Naive thymus-derived CD4-positive, alpha-beta T cell (primary cell): ENCODE measurements around the gene MADD. TPM values are rescaled to one million over a fixed set of nuclear protein-coding genes. Genes with fewer than 3 reads are reported as not detected.

ENCODE experiments used
- ATAC-seq: fragments of 150-1000 bp; cut with Tn5 transposase; 2 replicates; pipeline ENCODE4 v1.10.0; 2021; ENCODE audit warnings: mild to moderate bottlenecking, moderate library complexity
- CTCF ChIA-PET: fragments of 350-600 bp; sonication (Branson Sonifier 250); formaldehyde crosslinking; loops from one replicate; lab custom pipeline; 2021; ENCODE audit warnings: antibody characterized with exemption; lab: Charles Lee
- POLR2A ChIA-PET: fragments of 350-600 bp; sonication (Branson Sonifier 250); formaldehyde crosslinking; loops from one replicate; lab custom pipeline; 2021; ENCODE audit warnings: antibody characterized with exemption, inconsistent platforms; lab: Charles Lee
- DNase-seq, 9 donors: peaks; one replicate each; pipeline versions ENCODE4 v3.0.0 to v3.0.0-alpha.2; 2020 to 2022; ENCODE audit warnings: mixed read lengths in 1 of 9
- H3K27ac ChIP-seq: one replicate; pipeline ENCODE4 v1.7.0; 2013; ENCODE audit warnings: mild to moderate bottlenecking, low read depth, low read length, moderate library complexity
- H3K27me3 ChIP-seq, 2 donors: one replicate each; pipeline ENCODE4 v1.7.0; 2013; ENCODE audit warnings: low read length in 2 of 2, mild to moderate bottlenecking in 2 of 2, moderate library complexity in 2 of 2; ENCODE audit not compliant: control insufficient read depth in 2 of 2, insufficient read depth in 2 of 2
- H3K36me3 ChIP-seq, 3 experiments: 1 replicate in 2 of 3; 2 replicates in 1 of 3; pipeline ENCODE4 v1.7.0; 2013; ENCODE audit warnings: low read length in 3 of 3, mild to moderate bottlenecking in 3 of 3, moderate library complexity in 1 of 3; ENCODE audit not compliant: insufficient read depth in 3 of 3, control insufficient read depth in 2 of 3
- H3K4me1 ChIP-seq, 2 donors: one replicate each; pipeline ENCODE4 v1.7.0; 2013; ENCODE audit warnings: low read length in 2 of 2, mild to moderate bottlenecking in 2 of 2, moderate library complexity in 1 of 2; ENCODE audit not compliant: control insufficient read depth in 2 of 2, insufficient read depth in 2 of 2
- H3K4me3 ChIP-seq: 2 replicates; pipeline ENCODE4 v1.7.0; 2013; ENCODE audit warnings: mild to moderate bottlenecking, low read length
- H3K9me3 ChIP-seq, 3 experiments: 1 replicate in 2 of 3; 2 replicates in 1 of 3; pipeline ENCODE4 v1.7.0; 2013; ENCODE audit warnings: low read length in 3 of 3; ENCODE audit not compliant: control insufficient read depth in 2 of 3
- H3K27ac Mint-ChIP-seq, 9 donors: one replicate each; pipeline ENCODE4 v1.8.0; 2020 to 2022; ENCODE audit warnings: mixed read lengths in 9 of 9, mild to moderate bottlenecking in 8 of 9, moderate library complexity in 5 of 9, inconsistent platforms in 2 of 9
- H3K27me3 Mint-ChIP-seq, 5 donors: one replicate each; pipeline ENCODE4 v1.8.0; 2021 to 2022; ENCODE audit warnings: mixed read lengths in 5 of 5, mild to moderate bottlenecking in 1 of 5
- H3K36me3 Mint-ChIP-seq, 5 donors: one replicate each; pipeline ENCODE4 v1.8.0; 2020 to 2022; ENCODE audit warnings: mixed read lengths in 5 of 5, mild to moderate bottlenecking in 3 of 5, inconsistent platforms in 1 of 5
- H3K4me1 Mint-ChIP-seq, 7 donors: one replicate each; pipeline ENCODE4 v1.8.0; 2020 to 2022; ENCODE audit warnings: mixed read lengths in 7 of 7, mild to moderate bottlenecking in 3 of 7, inconsistent platforms in 1 of 7
- H3K4me3 Mint-ChIP-seq, 10 donors: one replicate each; pipeline ENCODE4 v1.8.0; 2020 to 2022; ENCODE audit warnings: mild to moderate bottlenecking in 10 of 10, mixed read lengths in 10 of 10, moderate library complexity in 6 of 10, inconsistent platforms in 2 of 10
- H3K9me3 Mint-ChIP-seq, 11 donors: one replicate each; pipeline ENCODE4 v1.8.0; 2020 to 2022; ENCODE audit warnings: mixed read lengths in 11 of 11, mild to moderate bottlenecking in 4 of 11, inconsistent platforms in 1 of 11, moderate library complexity in 1 of 11
- intact Hi-C, 2 donors: fragments of 100-400 bp; cut with micrococcal nuclease; formaldehyde crosslinking; loops; one replicate each; pipeline ENCODE4 v1.15.1; 2023
- polyA plus RNA-seq, 2 donors: library from polyadenylated mRNA; unstranded; fragments of 300-500 nt; fragmentation: Illumina TruSeq; gene quantifications; one replicate each; pipeline ENCODE4 v1.2.3, GENCODE V29; 2021
- total RNA-seq, 6 experiments: library from RNA in 5 of 6; stranded (reverse) in 5 of 6; gene quantifications; 1 replicate in 5 of 6; 2 replicates in 1 of 6; pipeline ENCODE4 v1.2.3 and lab custom pipeline; 2021 to 2026

Gene MADD
- total and polyA plus RNA-seq, 7 experiments from 2014 or later = 18.7 to 150 (median 117) TPM

GRCh38 chr11:47233051-47233450 is 36.9 kb upstream of the MADD start:
- intact Hi-C loops = no loop called here

GRCh38 chr11:47233989-47234668 is 35.8 kb upstream of the MADD start:
- ATAC-seq (peak; percentile 8), DNase-seq (peak in 6 of 9 donors; percentile 17 to 46 (median 32))
- POLR2A ChIA-PET = interaction anchor here (0.6 to 4.8 kb wide), 16 partner anchors 10 to 310 kb away, joined by 3 to 59 read pairs (median 5); partner anchors contain the start of genes ACP2, DDB2, MADD and PSMC3
- H3K4me1 Mint-ChIP-seq = peaks cover 11 to 34% (median 30%) of the 10 kb centered on the region in 7 donors
- peak overlapping the region; percentile 77 to 99 (median 94) for H3K27ac Mint-ChIP-seq
- H3K4me3 ChIP-seq = peak overlapping the region; percentile 38
- intact Hi-C loops = loop anchor here in 1 of 2 donors (1.0 kb wide), 4 partner anchors 14 to 220 kb away; partner anchors contain the start of gene ACP2
- CTCF ChIA-PET = interaction anchor here (0.5 to 3.4 kb wide), 11 partner anchors 8 to 798 kb away, joined by 3 to 15 read pairs (median 5); partner anchors contain the start of genes ACP2, ARFGAP2 and DDB2
- peaks cover 0 to 32% (median 4%) of the 10 kb centered on the region in 5 donors for H3K36me3 Mint-ChIP-seq
- H3K27me3 ChIP-seq = no peaks in the 10 kb centered on the region
- peaks cover 0 to 14% (median under 1%) of the 10 kb centered on the region in 3 experiments for H3K36me3 ChIP-seq
- H3K4me3 Mint-ChIP-seq = peak overlapping the region; percentile 35 to 90 (median 80)
- H3K27ac ChIP-seq = peak overlapping the region; percentile 81
- H3K4me1 ChIP-seq = peaks cover 5 to 13% of the 10 kb centered on the region in 2 donors
- H3K9me3 Mint-ChIP-seq = no peaks in the 10 kb centered on the region
- H3K27me3 Mint-ChIP-seq = no peaks in the 10 kb centered on the region
- no peaks in the 10 kb centered on the region for H3K9me3 ChIP-seq

More at GRCh38 chr11:47233051-47233450, 36.9 kb upstream of the MADD start:
- DNase-seq = no peak
- Histone ChIP-seq H3K36me3 (peaks cover 0 to 7% (median 0%) of the 10 kb centered on the region in 3 experiments), H3K4me1 (peaks cover 5 to 13% of the 10 kb centered on the region in 2 donors), H3K27me3 (no peaks in the 10 kb centered on the region), H3K9me3 (no peaks in the 10 kb centered on the region), H3K27ac (no peak overlapping the region), H3K4me3 (no peak overlapping the region)
- no peaks in the 10 kb centered on the region for H3K27me3 Mint-ChIP-seq
- H3K27ac Mint-ChIP-seq = peak overlapping the region in 5 of 9 donors; percentile 14 to 99 (median 28)
- CTCF ChIA-PET = interaction anchor here (0.6 to 2.8 kb wide), 7 partner anchors 9 to 179 kb away, joined by 3 to 14 read pairs (median 4); partner anchors contain the start of gene DDB2
- H3K9me3 Mint-ChIP-seq = no peaks in the 10 kb centered on the region
- POLR2A ChIA-PET = interaction anchor here (0.8 to 4.8 kb wide), 6 partner anchors 18 to 40 kb away, joined by 3 to 59 read pairs (median 5); partner anchors contain the start of genes DDB2, MADD and NR1H3
- H3K4me3 Mint-ChIP-seq = no peak overlapping the region
- ATAC-seq = no peak
- H3K36me3 Mint-ChIP-seq = peaks cover 0 to 34% (median 9%) of the 10 kb centered on the region in 5 donors
- peaks cover 11 to 34% (median 31%) of the 10 kb centered on the region in 7 donors for H3K4me1 Mint-ChIP-seq

- H3K27ac Mint-ChIP-seq = peak overlapping the region; percentile 77 to 99 (median 94)
- ChIA-PET POLR2A (interaction anchor here (0.9 to 4.8 kb wide), 14 partner anchors 9 to 192 kb away, joined by 3 to 59 read pairs (median 4); partner anchors contain the start of genes ACP2, DDB2, MADD and PSMC3), CTCF (interaction anchor here (0.5 to 3.4 kb wide), 11 partner anchors 8 to 798 kb away, joined by 3 to 15 read pairs (median 5); partner anchors contain the start of genes ACP2, ARFGAP2 and DDB2)
- ATAC-seq (peak; percentile 96), DNase-seq (peak in 8 of 9 donors; percentile 30 to 96 (median 78))
- no peaks in the 10 kb centered on the region for H3K9me3 Mint-ChIP-seq
- Histone ChIP-seq H3K9me3 (no peaks in the 10 kb centered on the region), H3K4me3 (peak overlapping the region; percentile 38), H3K36me3 (peaks cover 0 to 18% (median 4%) of the 10 kb centered on the region in 3 experiments), H3K4me1 (peaks cover 5 to 13% of the 10 kb centered on the region in 2 donors), H3K27me3 (no peaks in the 10 kb centered on the region), H3K27ac (peak overlapping the region; percentile 81)
- H3K4me1 Mint-ChIP-seq = peaks cover 9 to 34% (median 30%) of the 10 kb centered on the region in 7 donors
- no peaks in the 10 kb centered on the region for H3K27me3 Mint-ChIP-seq
- peaks cover 0 to 30% (median 5%) of the 10 kb centered on the region in 5 donors for H3K36me3 Mint-ChIP-seq
- peak overlapping the region; percentile 58 to 90 (median 80) for H3K4me3 Mint-ChIP-seq
- intact Hi-C loops = loop anchor here in 1 of 2 donors (1.0 kb wide), 4 partner anchors 14 to 220 kb away; partner anchors contain the start of gene ACP2
Observed at GRCh38 chr11:47234669-47235100, 35.2 kb upstream of the MADD start.

DNA sequence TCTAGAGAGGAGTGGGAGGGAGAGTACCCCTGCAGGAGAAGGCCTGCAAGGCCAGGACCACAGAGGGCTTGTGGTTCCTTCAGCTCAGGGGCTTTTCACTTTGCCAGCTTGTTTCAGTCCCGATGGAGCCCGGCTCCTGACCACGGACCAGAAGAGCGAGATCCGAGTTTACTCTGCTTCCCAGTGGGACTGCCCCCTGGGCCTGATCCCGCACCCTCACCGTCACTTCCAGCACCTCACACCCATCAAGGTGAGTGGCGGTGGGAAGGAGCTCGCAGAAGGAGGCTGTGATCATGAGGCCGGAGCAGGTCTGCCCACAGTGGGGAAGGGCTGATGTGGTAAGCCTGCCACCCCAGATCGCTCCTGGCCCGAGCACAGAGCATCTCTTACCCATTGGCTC is 34.8 kb upstream of the MADD start:
- Mint-ChIP-seq H3K36me3 (peaks cover 0 to 34% (median 10%) of the 10 kb centered on the region in 5 donors), H3K9me3 (no peaks in the 10 kb centered on the region), H3K27me3 (no peaks in the 10 kb centered on the region), H3K4me3 (peak overlapping the region in 9 of 10 donors; percentile 58 to 90 (median 80)), H3K27ac (peak overlapping the region; percentile 10 to 99 (median 94)), H3K4me1 (peaks cover 9 to 34% (median 30%) of the 10 kb centered on the region in 7 donors)
- intact Hi-C loops = no loop called here
- DNase-seq (no peak), ATAC-seq (no peak)
- H3K27ac ChIP-seq = peak overlapping the region; percentile 81
- H3K27me3 ChIP-seq = no peaks in the 10 kb centered on the region
- no peaks in the 10 kb centered on the region for H3K9me3 ChIP-seq
- peaks cover 0 to 23% (median 4%) of the 10 kb centered on the region in 3 experiments for H3K36me3 ChIP-seq
- POLR2A ChIA-PET = interaction anchor here (0.5 to 4.8 kb wide), 15 partner anchors 9 to 343 kb away, joined by 3 to 59 read pairs (median 4); partner anchors contain the start of genes ACP2, DDB2, KBTBD4 and MADD
- CTCF ChIA-PET = interaction anchor here (1.0 to 3.4 kb wide), 9 partner anchors 7 to 219 kb away, joined by 3 to 15 read pairs (median 5); partner anchors contain the start of genes ACP2, ARFGAP2 and DDB2
- peak overlapping the region; percentile 38 for H3K4me3 ChIP-seq
- peaks cover 5 to 13% of the 10 kb centered on the region in 2 donors for H3K4me1 ChIP-seq

DNA sequence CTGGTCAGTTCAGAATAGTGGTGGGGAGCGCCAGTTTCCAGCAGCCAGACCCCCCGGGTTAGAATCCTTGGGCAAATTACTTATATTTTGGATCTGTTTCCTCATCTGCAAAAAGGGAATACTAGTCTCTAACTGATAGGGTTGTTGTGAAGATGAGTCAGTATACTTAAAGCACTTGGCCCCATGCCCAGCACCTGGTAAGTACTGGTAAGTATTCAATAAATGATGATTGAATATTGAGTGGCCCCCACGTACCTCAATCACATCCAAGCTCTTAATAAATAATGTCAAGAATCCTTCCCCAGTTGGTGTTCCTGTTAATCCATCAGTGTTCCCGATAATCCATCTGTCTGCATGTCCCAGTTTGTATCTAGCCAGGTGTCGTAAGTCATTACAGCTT is 33.5 kb upstream of the MADD start:
- no peaks in the 10 kb centered on the region for H3K27me3 ChIP-seq
- peak overlapping the region in 1 of 10 donors; percentile 35 for H3K4me3 Mint-ChIP-seq
- H3K36me3 ChIP-seq = peaks cover 4 to 33% (median 4%) of the 10 kb centered on the region in 3 experiments
- H3K4me1 Mint-ChIP-seq = peaks cover 11 to 34% (median 30%) of the 10 kb centered on the region in 7 donors
- DNase-seq (no peak), ATAC-seq (no peak)
- peak overlapping the region; percentile 9 for H3K27ac ChIP-seq
- intact Hi-C loops = loop anchor here in 1 of 2 donors (1.0 kb wide), 1 partner anchor 46 kb away; no protein-coding TSS in a partner anchor
- no peak overlapping the region for H3K4me3 ChIP-seq
- POLR2A ChIA-PET = interaction anchor here (0.6 to 4.8 kb wide), 6 partner anchors 11 to 155 kb away, joined by 3 to 59 read pairs (median 4); partner anchors contain the start of gene DDB2
- H3K27ac Mint-ChIP-seq = peak overlapping the region; percentile 19 to 87 (median 67)
- H3K9me3 Mint-ChIP-seq = no peaks in the 10 kb centered on the region
- H3K36me3 Mint-ChIP-seq = peaks cover 6 to 37% (median 19%) of the 10 kb centered on the region in 5 donors
- H3K27me3 Mint-ChIP-seq = no peaks in the 10 kb centered on the region
- no peaks in the 10 kb centered on the region for H3K9me3 ChIP-seq
- CTCF ChIA-PET = interaction anchor here (0.6 to 3.4 kb wide), 3 partner anchors 12 to 35 kb away, joined by 4 to 15 read pairs (median 6); partner anchors contain the start of gene ACP2
- peaks cover 5 to 13% of the 10 kb centered on the region in 2 donors for H3K4me1 ChIP-seq
